Choroid plexus epithelial cell (primary cell): Measurements from ENCODE around the gene SMIM29.

Experiments used
- DNase-seq: peaks from one replicate; pipeline ENCODE4 v3.0.0-alpha.2; 2010; ENCODE audit warnings: low read depth
- H3K4me3 ChIP-seq: 2 replicates; pipeline ENCODE4 v1.5.1; 2011; ENCODE audit warnings: low read depth, mild to moderate bottlenecking, control low read depth, low read length, moderate library complexity
- CTCF ChIP-seq: conservative IDR thresholded peaks from 2 replicates; pipeline ENCODE4 v1.5.1; 2011; ENCODE audit warnings: low read depth, mild to moderate bottlenecking, control low read depth, inconsistent platforms, low read length, moderate library complexity

SMIM29 gene

GRCh38 chr6:34248727-34249468 is at the start of gene SMIM29:
SMIM29 (minus strand) TSS chr6:34249006; CDS start chr6:34247791, 1,215 bp downstream.
- DNase-seq, result peak; percentile 96
- peak; percentile 66 for TF ChIP-seq CTCF
- peak within 1 kb of the TSS; percentile 92 for H3K4me3 ChIP-seq

- H3K4me3 ChIP-seq, result no peak overlapping the region
- no peak for DNase-seq
- no peak for TF ChIP-seq CTCF
Measured at GRCh38 chr6:34295721-34296120, 46.9 kb upstream of the SMIM29 start.

GRCh38 chr6:34292954-34293353 is 44.1 kb upstream of the SMIM29 start:
- TF ChIP-seq CTCF, result no peak

GRCh38 chr6:34289137-34289536 is 40.3 kb upstream of the SMIM29 start:
- DNase-seq, result no peak
- H3K4me3 ChIP-seq, result no peak overlapping the region
- TF ChIP-seq CTCF, result no peak

More at GRCh38 chr6:34292954-34293353, 44.1 kb upstream of the SMIM29 start:
- no peak for DNase-seq
- H3K4me3 ChIP-seq, result no peak overlapping the region

GRCh38 chr6:34288581-34288980 is 39.8 kb upstream of the SMIM29 start:
- no peak overlapping the region for H3K4me3 ChIP-seq
- no peak for TF ChIP-seq CTCF
- no peak for DNase-seq

- peak; percentile 22 for DNase-seq
- H3K4me3 ChIP-seq, result no peak overlapping the region
- no peak for TF ChIP-seq CTCF
Measured at GRCh38 chr6:34285448-34286164, 36.8 kb upstream of the SMIM29 start.
